K562 (cell line): ENCODE results near the gene ITPR2. TPM values are rescaled to one million over a fixed set of nuclear protein-coding genes. Genes with fewer than 3 reads are reported as not detected.

Experiments
- ATAC-seq: fragments of 200-7000 bp; cut with Tn5 transposase; 3 replicates; pipeline ENCODE4 v1.9.1; 2020; ENCODE audit warnings: moderate library complexity
- BruUV-seq: library from RNA; stranded (reverse); fragments of 400-500 nt; replicated peaks from 2 replicates; lab custom pipeline; 2021; lab: Mats Ljungman, UMichigan
- CTCF ChIA-PET: fragments of 300-600 bp; formaldehyde crosslinking; extraction: SDS; loops from one replicate; lab custom pipeline; 2021; ENCODE audit warnings: low intra/inter-chr PET ratio; lab: Yijun Ruan, JAX
- POLR2A ChIA-PET: fragments of 300-600, 350-650 bp; sonication (Branson Sonifier 250); formaldehyde crosslinking; extraction: SDS; loops from one replicate; lab custom pipeline; 2021; ENCODE audit warnings: antibody characterized with exemption, inconsistent platforms; lab: Yijun Ruan, JAX
- DNase-seq, 4 experiments: peaks; one replicate each; pipeline versions ENCODE4 v3.0.0 to v3.0.0-alpha.2; 2011 to 2018; ENCODE audit warnings: low spot score in 3 of 4, mixed read lengths in 3 of 4; ENCODE audit errors: extremely low read depth in 1 of 4
- FAIRE-seq: peaks from 2 replicates; lab custom pipeline; 2011; peaks lifted over from hg19 to GRCh38; lab: Jason Lieb, UNC
- H2AFZ ChIP-seq: 2 replicates; pipeline ENCODE4 v1.6.0; 2011; ENCODE audit warnings: low read depth, low read length, control low read depth, inconsistent platforms
- H3K27ac ChIP-seq: fragments of 200-600 bp; 3 replicates; pipeline ENCODE4 v1.8.0; 2011; ENCODE audit warnings: low read depth, mild to moderate bottlenecking, control low read depth, inconsistent platforms, low read length, moderate library complexity, mixed read lengths; ENCODE audit errors: extremely low read depth
- H3K27me3 ChIP-seq, 2 experiments: fragments of 300-600 bp in 1 of 2; 2 replicates in 1 of 2; 3 replicates in 1 of 2; pipeline versions ENCODE4 v1.6.0 to v1.8.0; 2011; ENCODE audit warnings: inconsistent platforms in 2 of 2, low read length in 2 of 2, mild to moderate bottlenecking in 1 of 2, mixed read lengths in 1 of 2, moderate library complexity in 1 of 2; ENCODE audit not compliant: control insufficient read depth in 2 of 2, insufficient read depth in 2 of 2
- H3K36me3 ChIP-seq: fragments of 300-600 bp; 3 replicates; pipeline ENCODE4 v1.8.0; 2011; ENCODE audit warnings: mild to moderate bottlenecking, low read length, inconsistent platforms; ENCODE audit not compliant: control insufficient read depth, insufficient read depth
- H3K4me1 ChIP-seq, 2 experiments: fragments of 200-600 bp in 1 of 2; replicated peaks in 1 of 2; 2 replicates in 1 of 2; 3 replicates in 1 of 2; pipeline versions ENCODE4 v1.5.1 to v1.8.0; 2011; ENCODE audit warnings: inconsistent platforms in 2 of 2, low read length in 2 of 2, mild to moderate bottlenecking in 1 of 2, mixed read lengths in 1 of 2, moderate library complexity in 1 of 2; ENCODE audit not compliant: control insufficient read depth in 2 of 2, insufficient read depth in 2 of 2
- H3K4me2 ChIP-seq: 2 replicates; pipeline ENCODE4 v1.6.1; 2011; ENCODE audit warnings: low read length, control low read depth, inconsistent platforms, mixed read lengths; ENCODE audit not compliant: insufficient read depth
- H3K4me3 ChIP-seq: fragments of 200-600 bp; sonication (generic), shearing (Covaris generic); 2 replicates; pipeline ENCODE4 v1.5.1; 2016; ENCODE audit warnings: control low read depth, inconsistent platforms
- H3K79me2 ChIP-seq: fragments of 200-600 bp; 3 replicates; pipeline ENCODE4 v1.8.0; 2011; ENCODE audit warnings: low read length, inconsistent platforms; ENCODE audit not compliant: control insufficient read depth, insufficient read depth
- H3K9ac ChIP-seq, 2 experiments: 2 replicates each; pipeline versions ENCODE4 v1.6.0 to v1.6.1; 2011; ENCODE audit warnings: low read depth in 2 of 2, low read length in 2 of 2, control low read depth in 1 of 2, inconsistent platforms in 1 of 2, mild to moderate bottlenecking in 1 of 2, mixed read lengths in 1 of 2; ENCODE audit not compliant: insufficient read depth in 1 of 2
- H3K9me1 ChIP-seq: one replicate; pipeline ENCODE4 v1.6.0; 2011; ENCODE audit warnings: inconsistent platforms, mild to moderate bottlenecking, low read length, moderate library complexity; ENCODE audit not compliant: control insufficient read depth, insufficient read depth
- H3K9me3 ChIP-seq: replicated peaks from 2 replicates; pipeline ENCODE4 v1.5.1; 2011; ENCODE audit warnings: low read depth, low read length, inconsistent platforms; ENCODE audit not compliant: control insufficient read depth, insufficient read depth
- H4K20me1 ChIP-seq: replicated peaks from 2 replicates; pipeline ENCODE4 v1.6.1; 2011; ENCODE audit warnings: low read length, inconsistent platforms, mixed read lengths; ENCODE audit not compliant: control insufficient read depth, insufficient read depth
- CBX3 ChIP-seq, 2 experiments: IDR thresholded peaks; 1 replicate in 1 of 2; 2 replicates in 1 of 2; pipeline ENCODE4 v1.6.1; 2012; ENCODE audit warnings: inconsistent platforms in 2 of 2, low read length in 2 of 2, borderline replicate concordance in 1 of 2, control low read depth in 1 of 2
- CCNT2 ChIP-seq: IDR thresholded peaks from 2 replicates; pipeline ENCODE4 v1.6.1; 2011; ENCODE audit warnings: borderline replicate concordance, low read depth, mild to moderate bottlenecking, moderate library complexity, mixed read lengths, low read length; ENCODE audit not compliant: insufficient read length; ENCODE audit errors: extremely low read depth
- DLX4 ChIP-seq: fragments of 250-450 bp; sonication (Bioruptor Pico); IDR thresholded peaks from 2 replicates; pipeline ENCODE4 v1.6.1; 2021; ENCODE audit warnings: mild to moderate bottlenecking
- ETS1 ChIP-seq: conservative IDR thresholded peaks from 2 replicates; pipeline ENCODE4 v1.6.1; 2011; ENCODE audit warnings: low read depth, mild to moderate bottlenecking, low read length; ENCODE audit not compliant: control insufficient read depth
- HINFP ChIP-seq: fragments of 450-650 bp; conservative IDR thresholded peaks from 2 replicates; pipeline ENCODE4 v1.6.1; 2016; ENCODE audit warnings: missing genetic modification characterization, low read depth, mild to moderate bottlenecking, control low read depth, missing compliant biosample characterization
- HMBOX1 ChIP-seq: sonication (generic); IDR thresholded peaks from 2 replicates; pipeline ENCODE4 v1.6.1; 2016
- HMG20A ChIP-seq: fragments of 450-650 bp; formaldehyde crosslinking; conservative IDR thresholded peaks from 2 replicates; pipeline ENCODE4 v1.4.0; 2020; ENCODE audit warnings: mild to moderate bottlenecking, mixed read lengths
- HMGXB4 ChIP-seq: sonication (generic); formaldehyde crosslinking; IDR thresholded peaks from 2 replicates; pipeline ENCODE4 v1.8.1; 2023; ENCODE audit warnings: mild to moderate bottlenecking, missing genetic modification reagents
- KDM2B ChIP-seq: fragments of 250-450 bp; sonication (Bioruptor Pico); IDR thresholded peaks from 2 replicates; pipeline ENCODE4 v1.8.0; 2021; ENCODE audit warnings: mild to moderate bottlenecking, moderate library complexity
- MAX ChIP-seq: sonication (generic); formaldehyde crosslinking; IDR thresholded peaks from 2 replicates; pipeline ENCODE4 v1.9.0; 2022; ENCODE audit warnings: mild to moderate bottlenecking, missing genetic modification reagents
- MTA3 ChIP-seq: fragments of 450-650 bp; formaldehyde crosslinking; IDR thresholded peaks from 2 replicates; pipeline ENCODE4 v1.6.1; 2017; ENCODE audit warnings: mild to moderate bottlenecking, borderline replicate concordance
- PCBP2 ChIP-seq: fragments of 200-400 bp; formaldehyde crosslinking; IDR thresholded peaks from 2 replicates; pipeline ENCODE4 v1.6.1; 2018; ENCODE audit warnings: low read length, low read depth, mild to moderate bottlenecking, moderate library complexity; ENCODE audit not compliant: poor library complexity, severe bottlenecking
- TBL1XR1 ChIP-seq, 2 experiments: IDR thresholded peaks; 2 replicates each; pipeline ENCODE4 v1.6.1; 2012; ENCODE audit warnings: improper control_type of control experiment in 2 of 2, low read length in 2 of 2, mild to moderate bottlenecking in 1 of 2
- ZBTB8A ChIP-seq: fragments of 450-650 bp; IDR thresholded peaks from 2 replicates; pipeline ENCODE4 v1.6.1; 2018; ENCODE audit warnings: mild to moderate bottlenecking, moderate library complexity; ENCODE audit not compliant: partially characterized antibody
- ZNF347 ChIP-seq: fragments of 450-650 bp; formaldehyde crosslinking; IDR thresholded peaks from 2 replicates; pipeline ENCODE4 v1.4.0; 2020; ENCODE audit warnings: low read depth, mild to moderate bottlenecking, moderate library complexity
- ZNF507 ChIP-seq: conservative IDR thresholded peaks from 2 replicates; pipeline ENCODE4 v1.6.1; 2017; ENCODE audit warnings: missing genetic modification characterization, missing compliant biosample characterization
- ZNF830 ChIP-seq: fragments of 250-450 bp; sonication (Bioruptor Pico); IDR thresholded peaks from 2 replicates; pipeline ENCODE4 v1.5.0; 2021; ENCODE audit warnings: mild to moderate bottlenecking
- WGBS: fragments of 100-300 bp; shearing (Covaris generic); methylation state at CpG from one replicate; pipeline ENCODE4 v1.1.6; 2016; ENCODE audit warnings: low coverage, mixed read lengths; ENCODE audit not compliant: insufficient coverage; ENCODE audit errors: missing lambda C conversion rate; 5-methylcytosine and 5-hydroxymethylcytosine counted together
- in situ Hi-C: fragments of 300-500 bp; cut with MboI; formaldehyde crosslinking; loops from 4 replicates; pipeline ENCODE4 v1.15.0; 2018; ENCODE audit warnings: inconsistent platforms, mixed read lengths
- intact Hi-C: fragments of 100-400 bp; cut with micrococcal nuclease; formaldehyde crosslinking; loops from 2 replicates; pipeline ENCODE4 v1.14.2; 2022
- polyA plus RNA-seq, 8 experiments: library from polyadenylated mRNA; depleted of rRNA in 4 of 8; stranded (reverse) in 5 of 8; unstranded in 3 of 8; fragments of >200 nt; fragmentation: Nextera tagmentation in 2 of 8; fragmentation: Illumina TruSeq in 1 of 8; extraction: Ambion mirVana in 2 of 8; extraction: Trizol in 1 of 8; gene quantifications; 2 replicates each; pipeline versions ENCODE4 v1.2.1 to v1.2.3, GENCODE V29; 2011 to 2014; ENCODE audit warnings: inconsistent platforms in 1 of 8, missing spikeins in 1 of 8
- total RNA-seq, 7 experiments: library from RNA; depleted of rRNA in 6 of 7; stranded (reverse); fragments of >200 nt in 6 of 7; fragmentation: Illumina TruSeq in 2 of 7; extraction: Trizol in 2 of 7; gene quantifications; 2 replicates each; pipeline versions ENCODE4 v1.2.1 to v1.2.3, GENCODE V29; 2011 to 2021; ENCODE audit warnings: low replicate concordance in 1 of 7

ITPR2 gene
- total and polyA plus RNA-seq, 9 of the 15 experiments (the other 6 are each of a cell fraction or from before 2014, with no cell fraction given) = 0.21 to 3.3 (median 0.95) TPM

DNA sequence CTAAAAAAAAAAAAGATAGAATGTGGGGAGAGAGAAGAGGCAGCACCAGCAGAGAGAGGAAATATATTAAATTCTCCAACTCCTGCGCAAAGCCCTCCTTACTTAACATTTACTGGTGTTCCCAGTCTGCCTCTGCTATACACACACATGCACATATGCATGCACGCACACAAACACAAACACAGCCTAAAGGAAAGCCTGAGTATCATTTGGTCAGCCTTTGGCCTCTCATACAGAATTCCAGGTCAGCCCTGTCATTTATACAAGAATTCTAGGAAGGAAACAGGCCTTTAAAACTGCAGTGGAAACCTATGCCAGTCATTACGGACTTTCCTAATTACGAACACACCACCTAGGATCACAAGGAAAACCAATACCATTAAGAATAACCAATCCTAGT lies 269.4 kb downstream of the ITPR2 start:
- ATAC-seq (no peak), FAIRE-seq (no peak), DNase-seq (no peak)
- ChIA-PET CTCF (no interaction called here), POLR2A (no interaction called here)
- intact Hi-C loops (no loop called here), in situ Hi-C loops (no loop called here)
- no peak overlapping the region for H3K4me2 ChIP-seq
- no peak overlapping the region for H3K9ac ChIP-seq
- no peak overlapping the region for H3K27ac ChIP-seq
- H3K4me1 ChIP-seq = no peaks in the 10 kb centered on the region
- BruUV-seq = no TSS peak
- no peaks in the 10 kb centered on the region for H3K79me2 ChIP-seq
- H3K9me3 ChIP-seq = no peaks in the 10 kb centered on the region
- WGBS = 0% methylated on average over 4 of the region's 4 CpGs
- H3K36me3 ChIP-seq = no peaks in the 10 kb centered on the region
- no peaks in the 10 kb centered on the region for H4K20me1 ChIP-seq
- TF ChIP-seq CCNT2 = no peak
- TF ChIP-seq ZNF507 = no peak
- no peak for TF ChIP-seq ZNF830
- TF ChIP-seq ETS1 = no peak
- no peak for TF ChIP-seq ZBTB8A
- TF ChIP-seq HINFP (tag) = no peak
- TF ChIP-seq MTA3 = no peak
- no peak for TF ChIP-seq MAX (CRISPR knock-in tag)
- TF ChIP-seq HMBOX1 = no peak
- TF ChIP-seq HMG20A (CRISPR knock-in tag) = no peak
- no peak for TF ChIP-seq CBX3 (IDR thresholded peaks at IDR 0.05; ENCODE audit: borderline replicate concordance in 1 of 2, low read length in 2 of 2)
- no peak for TF ChIP-seq TBL1XR1 (IDR thresholded peaks at IDR 0.05; ENCODE audit: low read length in 2 of 2)
- no peak for TF ChIP-seq PCBP2
- no peak for TF ChIP-seq DLX4 (CRISPR knock-in tag)
- TF ChIP-seq HMGXB4 (CRISPR knock-in tag) = no peak
- no peak for TF ChIP-seq KDM2B (CRISPR knock-in tag)
- no peak for TF ChIP-seq ZNF347 (CRISPR knock-in tag)
- H2AFZ ChIP-seq = no peak overlapping the region
- H3K9me1 ChIP-seq = no peaks in the 10 kb centered on the region
- no peak overlapping the region for H3K4me3 ChIP-seq
- H3K27me3 ChIP-seq = no peaks in the 10 kb centered on the region
